RPMI7951 (cell line): ENCODE measurements around the gene SLC10A3. TPM values are rescaled to one million over a fixed set of nuclear protein-coding genes. Genes with fewer than 3 reads are reported as not detected.

Experiments used
- DNase-seq: peaks from one replicate; pipeline ENCODE4 v3.0.0-alpha.2; 2012; ENCODE audit warnings: low read depth
- total RNA-seq: library from RNA; depleted of rRNA; stranded (reverse); fragments of >200 nt; shearing (Covaris generic); gene quantifications from 2 replicates; pipeline ENCODE4 v1.2.3, GENCODE V29; 2014; rRNA removed

The SLC10A3 gene
- total RNA-seq, 1 experiment from 2014 or later = 19.5 TPM

- no peak for DNase-seq
Observed at GRCh38 chrX:154440623-154441357, 49.6 kb downstream of the SLC10A3 start.

DNA sequence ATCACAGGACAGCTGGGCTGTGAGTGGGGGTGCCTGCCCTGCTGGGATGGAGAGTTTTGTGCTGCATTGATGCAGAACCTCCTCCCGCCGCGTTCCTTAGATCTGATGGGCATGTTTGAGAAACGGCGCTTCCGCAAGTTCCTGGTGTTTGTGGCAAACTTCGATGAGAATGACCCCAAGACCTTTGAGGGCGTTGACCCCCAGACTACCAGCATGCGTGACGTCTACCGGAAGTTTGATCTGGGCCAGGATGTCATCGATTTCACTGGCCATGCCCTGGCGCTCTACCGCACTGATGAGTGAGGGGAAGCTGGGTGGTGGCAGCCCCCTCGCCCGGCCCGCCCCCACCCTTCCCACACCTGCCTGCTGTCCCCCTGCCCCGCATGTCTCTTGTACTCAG lies 50.6 kb downstream of the SLC10A3 start:
- DNase-seq = no peak

- DNase-seq = no peak
Observed at GRCh38 chrX:154437971-154438893, 52.2 kb downstream of the SLC10A3 start.

Other genes starting within 250 kb of the SLC10A3 start
- gene OPN1MW3, start 233.0 kb downstream of the SLC10A3 start, total RNA-seq = not detected in 2 replicates
- gene TEX28, start 195.5 kb downstream of the SLC10A3 start, total RNA-seq = not detected in 2 replicates
- gene TKTL1, start 194.8 kb downstream of the SLC10A3 start, total RNA-seq = not detected in 2 replicates
- gene FLNA, start 116.0 kb downstream of the SLC10A3 start, total RNA-seq = 375 and 579 TPM in 2 replicates
- 27.6 and 29.8 TPM in 2 replicates for gene EMD, start 111.3 kb downstream of the SLC10A3 start, total RNA-seq
- 2,378 and 3,972 TPM in 2 replicates for gene RPL10, start 92.3 kb downstream of the SLC10A3 start, total RNA-seq
- gene DNASE1L1, start 81.4 kb downstream of the SLC10A3 start, total RNA-seq = 12.6 and 14.3 TPM in 2 replicates
- gene TAFAZZIN, start 79.1 kb downstream of the SLC10A3 start, total RNA-seq = 9.6 and 9.8 TPM in 2 replicates
- gene ATP6AP1, start 62.0 kb downstream of the SLC10A3 start, total RNA-seq = 29.0 and 36.1 TPM in 2 replicates
- 58.0 and 58.6 TPM in 2 replicates for gene GDI1, start 53.5 kb downstream of the SLC10A3 start, total RNA-seq
- 37.8 and 45.0 TPM in 2 replicates for gene FAM50A, start 46.5 kb downstream of the SLC10A3 start, total RNA-seq
- gene PLXNA3, start 32.3 kb downstream of the SLC10A3 start, total RNA-seq = 3.9 and 5.4 TPM in 2 replicates
- gene LAGE3, start 11.3 kb downstream of the SLC10A3 start, total RNA-seq = 28.8 and 40.4 TPM in 2 replicates
- gene UBL4A, start 4.0 kb downstream of the SLC10A3 start, total RNA-seq = 46.0 and 50.1 TPM in 2 replicates
- 16.5 and 22.3 TPM in 2 replicates for gene FAM3A, start 25.6 kb upstream of the SLC10A3 start, total RNA-seq
- gene G6PD, start 56.2 kb upstream of the SLC10A3 start, total RNA-seq = 50.1 and 82.3 TPM in 2 replicates
- 11.2 and 16.5 TPM in 2 replicates for gene IKBKG, start 57.0 kb upstream of the SLC10A3 start, total RNA-seq
- not detected in 2 replicates for gene CTAG1A, start 94.5 kb upstream of the SLC10A3 start, total RNA-seq
- not detected in 2 replicates for gene CTAG1B, start 128.7 kb upstream of the SLC10A3 start, total RNA-seq
- gene CTAG2, start 162.9 kb upstream of the SLC10A3 start, total RNA-seq = 0.29 TPM in 1 of 2 replicates, not detected in the other